Measurements from ENCODE around the gene KRT82.

Gene KRT82

DNA sequence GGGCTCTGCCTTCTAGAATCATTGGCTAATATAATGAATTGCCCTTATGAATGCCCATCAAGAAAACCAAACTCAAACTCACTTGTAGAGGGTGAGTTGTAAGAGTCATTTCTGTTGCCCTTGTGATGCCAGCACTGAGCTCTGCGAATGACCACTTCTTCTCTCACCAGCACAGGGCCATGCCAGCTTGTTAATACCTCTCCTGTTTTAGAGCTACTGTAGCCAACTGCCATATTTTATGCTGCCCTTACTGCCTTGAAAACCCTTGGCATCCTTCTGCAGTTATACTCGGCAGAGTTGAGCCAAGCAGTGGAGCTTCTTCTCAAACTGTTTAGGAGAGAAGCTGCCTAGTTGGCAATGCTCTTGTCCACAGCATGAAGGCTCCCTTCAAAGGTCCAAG is 19.9 kb upstream of the KRT82 start:
- no peak for DNase-seq (ENCODE audit: extremely low read depth, insufficient read length)
- TF ChIP-seq, protein P1, sequence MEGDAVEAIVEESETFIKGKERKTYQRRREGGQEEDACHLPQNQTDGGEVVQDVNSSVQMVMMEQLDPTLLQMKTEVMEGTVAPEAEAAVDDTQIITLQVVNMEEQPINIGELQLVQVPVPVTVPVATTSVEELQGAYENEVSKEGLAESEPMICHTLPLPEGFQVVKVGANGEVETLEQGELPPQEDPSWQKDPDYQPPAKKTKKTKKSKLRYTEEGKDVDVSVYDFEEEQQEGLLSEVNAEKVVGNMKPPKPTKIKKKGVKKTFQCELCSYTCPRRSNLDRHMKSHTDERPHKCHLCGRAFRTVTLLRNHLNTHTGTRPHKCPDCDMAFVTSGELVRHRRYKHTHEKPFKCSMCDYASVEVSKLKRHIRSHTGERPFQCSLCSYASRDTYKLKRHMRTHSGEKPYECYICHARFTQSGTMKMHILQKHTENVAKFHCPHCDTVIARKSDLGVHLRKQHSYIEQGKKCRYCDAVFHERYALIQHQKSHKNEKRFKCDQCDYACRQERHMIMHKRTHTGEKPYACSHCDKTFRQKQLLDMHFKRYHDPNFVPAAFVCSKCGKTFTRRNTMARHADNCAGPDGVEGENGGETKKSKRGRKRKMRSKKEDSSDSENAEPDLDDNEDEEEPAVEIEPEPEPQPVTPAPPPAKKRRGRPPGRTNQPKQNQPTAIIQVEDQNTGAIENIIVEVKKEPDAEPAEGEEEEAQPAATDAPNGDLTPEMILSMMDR (IDR thresholded peaks at IDR 0.05; ENCODE audit: insufficient read depth, low read length, poor library complexity, severe bottlenecking) = no peak
- H3K36me3 ChIP-seq (ENCODE audit: control insufficient read depth, insufficient read depth, low read length) = no peaks in the 10 kb centered on the region
- peaks cover 5% of the 10 kb centered on the region; the same call in 1 of the 2 replicates for H3K27me3 ChIP-seq (replicated peaks; ENCODE audit: control insufficient read depth, insufficient read depth, low read length)
- no peak overlapping the region for H3K4me3 ChIP-seq (replicated peaks; ENCODE audit: low read depth, low read length)

DNA sequence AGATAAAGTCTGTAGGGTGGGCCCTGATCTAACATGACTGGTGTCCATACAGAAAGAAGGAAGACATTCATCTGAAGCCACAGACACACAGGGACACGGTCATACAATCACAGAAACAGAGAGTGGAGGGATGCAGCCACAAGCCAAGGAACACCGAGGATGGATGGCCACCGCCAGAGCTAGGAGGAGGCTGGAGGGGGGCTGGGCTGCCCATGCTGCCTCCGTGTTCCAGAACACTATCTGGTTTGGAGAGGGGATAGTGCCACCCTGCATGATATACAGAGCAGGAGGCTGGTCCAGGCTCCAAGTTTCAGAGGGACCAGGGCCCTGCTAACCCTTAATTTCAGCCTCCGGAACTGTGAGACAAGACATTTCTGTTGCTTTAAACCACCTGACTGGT is 19.3 kb upstream of the KRT82 start:
- Histone ChIP-seq H3K36me3 (ENCODE audit: control insufficient read depth, insufficient read depth, low read length) (no peaks in the 10 kb centered on the region), H3K27me3 (replicated peaks; ENCODE audit: control insufficient read depth, insufficient read depth, low read length) (peaks cover 5% of the 10 kb centered on the region; the same call in 1 of the 2 replicates), H3K4me3 (replicated peaks; ENCODE audit: low read depth, low read length) (no peak overlapping the region)
- DNase-seq (ENCODE audit: extremely low read depth, insufficient read length) = no peak
- TF ChIP-seq, protein P1 (IDR thresholded peaks at IDR 0.05; ENCODE audit: insufficient read depth, low read length, poor library complexity, severe bottlenecking) = no peak

DNA sequence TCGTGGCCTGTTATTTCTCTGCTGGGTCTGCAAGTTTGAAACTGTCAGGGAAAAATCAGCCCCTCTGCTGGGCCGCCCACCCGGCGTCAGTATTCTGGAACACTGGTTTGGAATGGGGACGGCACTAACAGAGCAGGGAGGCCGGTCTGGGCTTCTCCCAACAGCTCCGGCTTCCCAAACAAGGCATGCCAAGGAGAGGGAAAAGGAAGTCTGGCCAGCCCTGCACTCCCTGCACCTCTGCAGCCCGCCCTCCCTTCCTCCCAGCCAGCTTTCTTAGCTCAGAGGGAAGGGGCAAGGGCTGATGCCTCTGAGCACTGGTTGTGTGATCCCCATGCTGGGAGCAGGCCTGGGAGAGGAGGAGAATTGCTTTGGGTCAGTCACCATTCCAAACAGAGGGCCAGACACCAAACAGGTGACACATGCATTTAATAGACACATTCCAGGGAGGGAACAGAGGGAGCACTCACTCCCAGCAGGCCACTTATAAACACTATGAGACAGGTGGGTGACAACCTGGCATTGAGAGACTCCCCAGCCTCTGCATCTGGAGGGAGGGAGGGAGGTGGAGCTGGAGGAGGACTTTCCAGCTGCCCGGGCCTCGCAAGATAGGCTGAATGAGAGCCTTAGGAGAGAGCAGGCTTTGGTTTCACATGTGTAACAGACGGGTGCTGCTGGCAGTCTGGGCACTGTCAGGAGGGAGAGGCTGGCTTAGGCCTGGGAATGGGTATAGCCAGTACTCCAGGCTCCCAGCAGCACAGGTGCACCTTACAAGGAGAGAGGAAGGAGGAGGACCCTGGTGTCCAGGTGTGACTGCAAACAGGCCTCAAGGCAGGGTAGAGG is 17.7 kb upstream of the KRT82 start:
- TF ChIP-seq, protein P1 (IDR thresholded peaks at IDR 0.05; ENCODE audit: insufficient read depth, low read length, poor library complexity, severe bottlenecking) = no peak
- Histone ChIP-seq H3K4me3 (replicated peaks; ENCODE audit: low read depth, low read length) (no peak overlapping the region), H3K27me3 (replicated peaks; ENCODE audit: control insufficient read depth, insufficient read depth, low read length) (peaks cover 5% of the 10 kb centered on the region; the same call in 1 of the 2 replicates), H3K36me3 (ENCODE audit: control insufficient read depth, insufficient read depth, low read length) (no peaks in the 10 kb centered on the region)
- no peak for DNase-seq (ENCODE audit: extremely low read depth, insufficient read length)

DNA sequence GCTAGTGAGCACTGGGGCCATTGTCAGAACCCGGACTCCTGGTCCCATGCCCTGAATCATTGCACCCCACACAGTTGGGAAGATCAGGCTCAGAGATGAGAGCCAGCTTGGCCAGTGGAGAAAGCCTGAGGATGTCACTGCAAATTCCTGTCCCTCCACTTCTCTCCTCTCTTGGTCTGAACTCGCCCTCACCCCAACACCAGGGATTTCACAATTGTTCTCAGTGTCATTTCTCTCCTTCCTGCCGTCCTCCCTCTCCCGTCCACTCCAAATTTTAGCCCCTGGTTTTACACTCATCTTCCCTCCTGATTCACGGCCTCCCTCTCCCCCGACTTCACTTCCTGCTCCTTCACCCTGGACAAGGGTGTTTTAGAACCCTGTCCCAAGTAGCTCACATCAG is 16.9 kb upstream of the KRT82 start:
- H3K36me3 ChIP-seq (ENCODE audit: control insufficient read depth, insufficient read depth, low read length) = no peaks in the 10 kb centered on the region
- peaks cover 5% of the 10 kb centered on the region; the same call in 1 of the 2 replicates for H3K27me3 ChIP-seq (replicated peaks; ENCODE audit: control insufficient read depth, insufficient read depth, low read length)
- TF ChIP-seq, protein P1 (IDR thresholded peaks at IDR 0.05; ENCODE audit: insufficient read depth, low read length, poor library complexity, severe bottlenecking) = no peak
- DNase-seq (ENCODE audit: extremely low read depth, insufficient read length) = no peak
- H3K4me3 ChIP-seq (replicated peaks; ENCODE audit: low read depth, low read length) = no peak overlapping the region

DNA sequence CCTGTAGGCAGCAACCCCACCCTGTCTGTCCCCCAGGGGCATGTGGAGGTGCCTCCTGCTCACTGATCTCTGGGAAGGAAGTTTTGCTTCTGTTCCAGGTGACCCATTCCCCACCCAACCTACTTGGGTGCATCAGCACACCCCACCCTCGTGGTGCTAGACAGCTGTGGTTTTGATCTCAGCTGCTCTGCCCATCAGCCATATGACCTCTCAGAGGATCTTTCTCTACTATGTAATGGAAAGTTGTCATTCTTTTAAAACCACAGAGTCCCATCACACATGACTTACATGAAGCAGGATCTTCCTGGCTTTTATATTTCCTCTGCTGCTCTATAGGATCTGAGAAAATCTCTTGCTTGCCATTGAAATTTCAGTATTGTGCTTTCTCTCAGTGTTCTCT is 13.5 kb upstream of the KRT82 start:
- H3K36me3 ChIP-seq (ENCODE audit: control insufficient read depth, insufficient read depth, low read length) = no peaks in the 10 kb centered on the region
- DNase-seq (ENCODE audit: extremely low read depth, insufficient read length) = no peak

More for the DNA sequence above, 13.5 kb upstream of the KRT82 start:
- TF ChIP-seq, protein P1 (IDR thresholded peaks at IDR 0.05; ENCODE audit: insufficient read depth, low read length, poor library complexity, severe bottlenecking) = no peak
- H3K27me3 ChIP-seq (replicated peaks; ENCODE audit: control insufficient read depth, insufficient read depth, low read length) = peaks cover 4% of the 10 kb centered on the region
- no peak overlapping the region for H3K4me3 ChIP-seq (replicated peaks; ENCODE audit: low read depth, low read length)
